ENCODE results near the gene SAV1.
"Not testable (repeated sequence)": the region's sequence is repeated elsewhere in the genome, so short reads cannot be mapped to it uniquely, and the experiment has no call there.

SAV1 gene

DNA sequence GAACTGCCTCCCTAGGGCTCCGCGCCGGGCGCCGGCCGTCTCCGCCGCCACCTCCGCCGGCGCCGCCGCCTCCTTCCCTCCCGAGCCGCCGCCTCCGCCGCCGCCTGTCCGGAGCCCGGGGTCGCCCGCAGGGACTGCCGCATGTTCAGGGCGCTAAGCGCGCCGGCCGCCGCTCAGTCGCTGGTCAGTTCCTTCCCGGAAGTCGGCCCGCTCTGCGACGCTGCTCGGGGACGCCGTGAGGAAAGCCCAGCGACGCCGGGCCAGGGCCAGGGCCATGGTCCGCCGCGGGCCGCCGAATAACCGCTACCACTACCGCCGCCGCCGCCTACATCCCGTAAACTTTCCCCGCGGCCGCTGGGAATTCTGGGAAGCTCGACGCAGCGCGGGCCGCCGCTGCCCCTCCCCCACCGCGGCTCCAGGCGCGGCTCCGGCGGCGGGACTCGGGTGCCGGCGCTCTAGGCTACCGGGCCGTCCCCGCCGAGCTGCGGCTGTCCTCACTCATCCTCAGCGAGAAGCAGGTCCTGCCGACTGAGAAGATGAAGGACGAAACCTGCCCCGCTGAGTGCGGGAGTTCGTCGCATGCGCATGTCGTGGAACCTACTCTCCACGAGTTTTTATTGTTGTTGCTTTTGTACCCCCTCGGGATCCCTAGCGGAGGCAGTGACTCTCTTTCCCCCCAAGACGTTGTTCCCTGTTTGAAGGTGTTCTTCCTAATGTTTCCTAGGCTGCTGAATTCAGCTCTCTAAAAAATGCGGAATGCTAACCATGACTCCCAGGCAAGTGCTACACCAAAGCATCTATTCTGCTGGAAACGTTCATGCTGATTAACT, at the start of gene SAV1:
SAV1 (minus strand) TSS at position 311 of the 830 bp plus-strand sequence. CDS start 339 bp downstream, outside the sequence.
- DNase-seq (peak; percentile 63), ATAC-seq (peak; percentile 70)

DNA sequence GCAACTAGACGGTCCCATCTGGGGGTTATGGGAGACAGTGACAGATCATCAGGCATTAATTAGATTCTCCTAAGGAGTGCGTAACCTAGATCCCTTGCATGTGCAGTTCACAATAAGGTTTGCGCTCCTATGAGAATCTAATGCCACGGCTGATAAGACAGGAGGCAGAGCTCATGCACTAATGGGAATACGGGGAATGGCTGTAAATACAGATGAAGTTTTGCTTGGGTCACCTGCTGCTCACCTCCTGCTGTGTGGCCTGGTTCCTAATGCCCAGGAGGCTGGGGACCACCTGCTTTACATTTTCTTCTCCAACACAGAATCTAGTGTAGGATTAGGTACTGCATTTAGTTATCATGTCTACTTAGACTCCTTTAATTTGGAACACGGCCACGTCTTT, 49.7 kb upstream of the SAV1 start:
- ATAC-seq (no peak), DNase-seq (no peak)

DNA sequence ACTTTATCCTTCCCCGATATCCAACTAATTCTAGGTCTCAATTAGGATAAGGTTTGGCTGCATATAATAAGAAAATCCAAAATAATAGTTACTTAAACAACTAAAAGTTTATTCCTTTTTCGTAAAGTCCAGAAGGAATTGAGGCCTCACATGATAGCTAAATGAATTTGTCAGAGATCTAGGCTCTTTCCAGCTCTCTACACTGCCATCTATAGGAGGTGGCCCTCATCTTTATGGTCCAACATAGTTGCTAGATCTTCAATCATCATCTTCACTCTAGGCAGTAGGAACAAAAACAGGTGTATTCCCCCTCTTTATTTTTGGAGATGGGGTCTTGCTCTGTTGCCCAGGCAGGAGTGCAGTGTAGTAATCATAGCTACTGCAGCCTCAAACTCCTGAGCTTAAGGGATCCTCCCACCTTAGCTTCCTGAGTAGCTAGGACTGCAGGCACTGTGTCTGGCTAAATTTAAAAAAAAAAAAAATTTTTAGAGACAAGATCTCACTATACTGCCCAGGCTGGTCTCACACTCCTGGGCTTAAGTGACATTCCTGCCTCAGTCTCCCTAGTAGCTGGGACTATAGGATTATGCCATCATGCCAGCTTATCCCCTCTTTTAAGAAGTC, 46.5 kb upstream of the SAV1 start:
- ATAC-seq (no peak), DNase-seq (no peak)

DNA sequence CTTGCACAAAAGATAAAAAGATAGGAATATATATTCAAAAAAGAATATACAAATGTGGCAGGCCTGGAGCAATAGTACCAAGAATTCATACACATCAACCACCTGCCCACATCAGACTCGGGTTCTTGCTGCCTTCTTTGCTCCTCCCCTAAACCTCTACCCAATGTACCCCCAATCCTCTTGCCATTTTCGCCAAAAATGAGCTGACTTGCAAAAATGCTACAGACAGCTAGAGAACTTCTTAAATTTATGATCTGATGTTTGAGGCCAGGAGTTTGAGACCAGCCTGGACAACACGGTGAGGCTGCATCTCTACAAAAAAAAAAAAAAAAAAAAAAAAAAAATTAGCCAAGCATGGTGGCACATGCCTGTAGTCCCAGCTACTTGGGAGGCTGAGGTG, 42.9 kb upstream of the SAV1 start:
- no peak for ATAC-seq

DNA sequence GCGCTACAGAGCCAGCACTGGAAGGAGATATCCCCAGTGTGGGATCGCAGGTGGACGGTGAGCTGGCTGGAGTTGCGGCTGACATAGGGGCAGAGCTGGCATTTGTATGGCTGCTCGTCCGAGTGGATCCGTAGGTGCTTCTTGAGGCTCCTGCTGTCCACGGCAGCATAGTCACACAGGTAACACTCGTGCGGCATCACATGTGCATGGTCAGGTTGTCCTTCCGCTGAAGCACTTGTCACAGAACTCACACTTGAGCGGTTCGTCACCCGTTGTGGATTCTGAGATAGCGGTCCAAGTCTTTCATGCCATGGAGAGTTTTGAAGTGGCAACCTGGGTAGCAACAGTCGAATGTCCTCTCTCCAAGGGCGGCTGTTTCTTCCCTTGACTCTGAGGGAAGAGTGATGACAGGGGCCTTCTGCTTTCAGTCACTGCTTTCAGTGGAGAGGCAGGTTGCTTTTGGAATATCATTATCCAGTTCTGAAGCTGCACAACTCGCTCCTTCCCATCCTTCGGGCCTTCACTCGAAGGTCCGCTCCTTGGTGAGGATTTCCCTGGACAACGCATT, 37.0 kb upstream of the SAV1 start:
- DNase-seq (no peak), ATAC-seq (no peak)

More for the DNA sequence above, 42.9 kb upstream of the SAV1 start:
- DNase-seq = no peak

DNA sequence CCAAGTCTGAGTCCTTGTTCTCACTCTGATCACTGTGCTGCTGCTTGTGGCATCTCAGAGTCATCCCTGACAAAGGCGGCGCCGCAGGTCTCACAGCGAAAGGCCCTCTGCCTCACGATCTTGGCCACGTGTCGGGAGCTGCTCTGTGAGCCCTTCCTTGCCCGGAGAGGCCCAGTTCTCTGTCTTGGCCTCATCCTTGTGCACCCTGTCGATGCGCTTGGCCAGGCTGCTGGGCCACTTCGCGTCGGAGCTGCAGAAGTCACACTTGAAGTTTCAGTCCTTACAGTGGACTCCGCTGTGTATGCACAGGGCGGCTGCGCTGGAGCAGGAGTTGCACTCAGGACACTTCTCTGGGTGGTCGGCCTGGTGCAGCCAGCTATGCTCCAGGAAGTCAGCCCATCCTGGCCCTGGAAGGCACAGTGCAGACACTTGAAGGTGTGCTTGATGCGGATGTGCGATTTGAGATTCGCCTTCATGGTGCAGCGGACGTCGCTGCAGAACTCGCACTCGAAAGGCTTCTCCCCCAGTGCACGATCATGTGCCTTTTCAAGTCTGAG, 36.4 kb upstream of the SAV1 start:
- DNase-seq = no peak
- ATAC-seq = no peak

DNA sequence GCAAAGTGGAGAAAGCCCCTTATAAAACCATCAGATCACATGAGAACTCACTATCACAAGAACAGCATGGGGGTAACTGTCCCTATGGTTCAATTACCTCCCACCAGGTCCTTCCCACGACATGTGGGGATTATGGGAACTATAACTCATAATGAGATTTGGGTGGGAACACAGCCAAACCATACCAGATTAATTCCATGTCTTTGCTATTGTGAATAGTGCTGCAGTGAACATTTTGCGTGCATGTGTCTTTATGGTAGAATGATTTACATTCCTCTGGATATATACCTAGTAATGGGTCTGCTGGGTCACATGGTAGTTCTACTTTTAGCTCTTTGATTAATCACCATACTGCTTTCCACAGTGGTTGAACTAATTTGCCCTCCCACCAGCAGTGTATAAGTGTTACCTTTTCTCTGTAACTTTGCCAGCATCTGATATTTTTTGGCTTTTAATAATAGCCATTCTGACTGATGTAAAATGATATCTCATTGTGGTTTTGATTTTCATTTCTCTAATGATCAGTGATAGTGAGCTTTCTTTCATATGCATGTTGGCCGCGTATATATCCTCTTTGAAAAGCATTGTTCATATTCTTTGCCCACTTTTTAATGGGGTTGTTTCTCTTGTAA, 29.7 kb upstream of the SAV1 start:
- no peak for DNase-seq
- ATAC-seq = no peak

DNA sequence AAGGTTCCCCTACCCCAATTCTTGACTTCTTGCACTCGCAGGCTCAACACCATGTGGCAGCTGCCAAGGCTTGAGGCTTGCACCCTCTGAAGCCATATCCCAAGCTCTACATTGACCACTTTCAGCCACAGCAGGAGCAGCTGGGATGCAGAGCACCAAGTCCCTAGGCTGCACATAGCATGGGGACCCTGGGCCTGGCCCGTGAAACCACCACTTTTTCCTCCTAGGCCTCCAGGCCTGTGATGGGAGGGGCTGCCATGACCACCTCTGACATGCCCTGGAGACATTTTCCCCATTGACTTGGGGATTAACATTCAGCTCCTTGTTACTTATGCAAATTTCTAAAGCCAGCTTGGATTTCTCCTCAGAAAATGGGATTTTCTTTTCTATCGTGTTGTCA, 26.2 kb upstream of the SAV1 start:
- not testable (repeated sequence) for ATAC-seq, DNase-seq

DNA sequence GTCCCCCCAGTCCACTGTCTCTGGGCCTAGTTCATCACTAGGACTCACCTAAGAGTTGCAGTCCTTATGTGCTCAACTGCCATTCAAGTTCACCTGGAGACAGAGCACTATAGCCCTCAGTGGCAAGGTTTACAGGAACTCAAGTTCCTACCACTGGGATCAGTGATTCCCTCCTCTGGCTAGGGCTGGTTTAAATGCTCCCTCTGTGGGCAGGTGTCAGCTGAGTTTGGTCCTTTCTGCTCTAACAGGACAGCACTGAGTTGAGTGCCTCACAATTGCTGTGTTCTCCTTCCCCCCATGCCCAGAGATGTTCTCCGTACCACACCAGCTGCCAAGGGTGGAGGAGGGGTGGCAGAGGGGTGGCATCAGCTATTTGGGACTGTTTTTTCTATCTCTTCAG, 20.8 kb upstream of the SAV1 start:
- no peak for ATAC-seq
- DNase-seq = no peak

DNA sequence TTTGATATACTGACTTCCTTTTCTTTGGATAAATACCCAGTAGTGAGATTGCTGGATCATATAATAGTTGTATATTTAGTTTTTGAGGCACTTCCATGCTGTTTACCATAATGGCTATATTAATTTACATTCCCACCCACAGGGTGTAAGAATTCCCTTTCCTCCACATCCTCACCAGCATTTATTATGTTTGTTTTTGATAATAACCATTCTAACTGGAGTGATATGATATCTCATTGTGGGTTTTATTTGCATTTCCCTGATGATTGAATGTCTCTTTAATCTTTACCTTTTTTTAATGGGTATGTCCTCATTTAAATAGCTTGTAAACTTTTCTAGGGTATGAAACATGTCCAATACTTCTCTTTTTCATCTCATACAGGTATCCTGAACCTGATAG, 11.6 kb upstream of the SAV1 start:
- ATAC-seq (no peak), DNase-seq (no peak)

DNA sequence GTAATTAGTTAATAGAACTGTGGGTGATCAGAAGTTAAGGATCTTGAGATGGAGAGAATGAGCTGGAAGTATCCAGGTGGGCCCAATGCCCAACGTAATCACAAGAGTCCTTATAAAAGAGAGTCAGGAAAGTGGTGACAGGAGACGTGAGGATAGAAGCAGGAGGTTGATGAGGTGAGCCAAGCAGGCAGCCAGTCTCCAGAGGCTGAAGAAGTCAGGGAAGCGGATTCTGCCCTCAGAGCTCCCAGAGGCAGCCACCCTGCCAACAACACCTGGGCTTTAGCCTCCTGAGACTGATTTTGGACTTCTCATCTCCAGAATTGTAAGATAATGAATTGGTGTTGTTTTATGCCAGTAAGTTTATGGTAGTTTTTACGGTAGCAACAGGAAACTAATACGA, 10.1 kb upstream of the SAV1 start:
- no peak for ATAC-seq
- DNase-seq = no peak

DNA sequence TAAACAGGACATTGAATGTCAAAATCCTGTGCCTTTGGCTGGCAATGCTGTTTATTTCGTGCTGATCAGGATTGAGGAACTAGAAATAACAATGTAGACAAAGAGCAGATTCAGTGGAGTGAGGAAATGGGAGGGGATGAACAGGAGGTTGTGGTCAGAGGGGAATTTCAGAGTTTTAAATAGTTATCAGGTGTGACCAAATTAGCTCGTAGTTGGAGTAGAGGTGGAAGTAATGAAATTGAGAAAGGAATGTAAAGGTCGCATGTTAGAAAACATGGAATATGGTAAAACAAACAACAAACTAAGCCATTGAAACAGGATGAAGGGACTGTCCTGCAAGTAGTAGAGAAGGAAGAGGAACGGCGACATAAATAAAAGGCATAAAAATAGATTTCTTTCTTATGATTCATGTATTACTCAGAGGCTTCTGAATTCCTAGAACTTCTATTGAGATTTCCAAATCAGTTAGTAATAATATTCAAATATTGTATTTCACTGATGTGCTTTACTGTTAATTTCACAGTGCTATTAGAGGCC, 9.5 kb upstream of the SAV1 start:
- no peak for DNase-seq

DNA sequence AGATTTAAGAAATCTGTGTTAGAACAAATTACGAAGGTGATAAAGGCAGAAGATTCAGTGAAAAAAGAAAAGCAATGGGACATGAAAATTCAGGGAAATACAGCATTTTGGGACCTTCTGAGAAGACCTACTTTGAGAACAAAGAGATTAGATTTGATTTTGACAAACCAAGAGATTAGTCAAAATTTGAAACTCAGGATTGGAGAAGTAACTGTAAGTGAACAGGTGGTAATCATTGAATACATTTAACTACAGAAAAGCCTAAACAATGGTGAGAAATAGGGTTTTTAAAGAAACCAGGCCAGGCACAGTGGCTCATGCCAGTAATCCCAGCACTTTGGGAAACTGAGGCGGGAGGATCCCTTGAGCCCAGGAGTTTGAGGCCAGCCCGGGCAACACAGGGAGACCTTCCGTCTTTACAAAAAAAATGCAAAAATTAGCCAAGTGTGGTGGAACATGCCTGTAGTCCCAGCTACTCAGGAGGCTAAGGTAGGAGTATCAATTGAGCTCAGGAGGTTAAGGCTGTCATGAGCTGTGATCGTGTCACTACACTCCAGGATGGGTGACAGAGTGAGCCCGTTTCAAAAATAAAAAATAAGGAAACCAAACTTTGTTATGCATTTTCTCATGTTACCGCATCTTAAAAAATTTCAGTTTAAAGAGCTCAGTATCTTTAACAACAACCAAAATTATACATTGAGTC, 8.9 kb upstream of the SAV1 start:
- peak; percentile 40 for ATAC-seq
- DNase-seq = no peak

More for the DNA sequence above, 9.5 kb upstream of the SAV1 start:
- peak; percentile 46 for ATAC-seq

DNA sequence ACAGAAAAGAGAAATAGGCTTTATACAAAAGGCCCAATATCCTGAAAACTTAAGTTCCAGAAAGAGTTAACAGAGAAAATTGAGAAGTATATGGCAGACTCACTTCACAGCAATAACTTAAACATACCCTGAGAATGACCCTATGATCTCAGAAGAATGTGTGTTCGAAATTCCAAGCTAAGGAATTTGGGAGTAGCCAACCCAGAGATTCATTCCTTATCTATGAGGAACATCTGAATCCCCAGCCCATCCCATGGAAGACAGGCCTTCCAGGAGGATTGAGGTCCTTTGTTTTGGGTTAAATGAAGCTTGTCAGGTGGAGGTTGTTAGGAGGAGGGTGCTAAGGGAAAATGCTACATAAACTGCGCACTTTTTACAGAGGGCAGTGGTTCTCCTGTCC, 7.5 kb upstream of the SAV1 start:
- DNase-seq (no peak), ATAC-seq (no peak)

DNA sequence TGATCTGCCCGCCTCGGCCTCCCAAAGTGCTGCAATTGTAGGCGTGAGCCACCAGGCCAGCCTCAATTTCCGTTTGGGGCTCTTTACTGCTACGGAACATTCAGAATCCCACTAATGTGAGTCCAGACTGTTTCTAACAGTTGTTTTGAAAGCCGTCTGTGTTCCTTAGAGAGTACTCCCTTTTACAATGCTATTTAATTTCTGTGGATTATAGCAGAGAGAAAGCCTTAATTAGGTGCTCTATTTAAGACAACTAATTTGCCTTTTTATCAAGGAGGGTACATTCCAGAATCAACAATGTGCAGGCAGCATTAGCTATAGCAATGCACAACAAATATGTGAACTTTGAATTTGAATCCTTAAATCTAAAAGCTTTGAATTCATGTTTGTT, 2.8 kb upstream of the SAV1 start:
- ATAC-seq = no peak

DNA sequence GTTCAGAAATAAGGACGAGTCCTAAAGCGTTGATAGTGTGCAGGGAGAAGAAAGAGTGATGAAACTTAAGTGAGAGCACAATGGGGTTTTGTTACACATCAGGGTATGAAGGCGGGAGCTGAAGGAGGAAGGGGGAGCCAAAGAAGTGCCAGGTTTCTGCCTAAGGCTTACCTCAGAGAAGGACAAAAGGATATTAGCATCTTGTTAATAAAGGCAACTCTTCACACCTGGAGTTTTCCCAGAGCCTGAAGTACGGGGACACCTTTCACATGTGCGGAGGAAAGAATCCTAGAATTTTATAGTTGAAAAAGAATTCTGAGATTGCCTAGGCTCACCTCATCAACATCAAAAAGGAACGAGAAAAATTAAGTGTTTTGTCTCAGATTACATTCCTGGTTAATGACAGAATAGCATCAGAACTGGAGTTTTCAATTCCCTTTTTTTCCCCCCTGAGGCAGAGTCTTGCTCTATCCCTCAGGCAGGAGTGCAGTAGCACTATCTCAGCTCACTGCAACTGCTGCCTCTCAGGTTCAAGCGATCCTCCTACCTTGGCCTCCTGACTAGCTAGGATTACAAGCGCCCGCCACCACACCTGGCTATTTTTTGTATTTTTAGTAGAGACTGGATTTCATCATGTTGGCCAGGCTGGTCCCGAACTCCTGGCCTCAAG, 2.2 kb upstream of the SAV1 start:
- no peak for ATAC-seq
- no peak for DNase-seq

More for the DNA sequence above, 2.8 kb upstream of the SAV1 start:
- DNase-seq = no peak

DNA sequence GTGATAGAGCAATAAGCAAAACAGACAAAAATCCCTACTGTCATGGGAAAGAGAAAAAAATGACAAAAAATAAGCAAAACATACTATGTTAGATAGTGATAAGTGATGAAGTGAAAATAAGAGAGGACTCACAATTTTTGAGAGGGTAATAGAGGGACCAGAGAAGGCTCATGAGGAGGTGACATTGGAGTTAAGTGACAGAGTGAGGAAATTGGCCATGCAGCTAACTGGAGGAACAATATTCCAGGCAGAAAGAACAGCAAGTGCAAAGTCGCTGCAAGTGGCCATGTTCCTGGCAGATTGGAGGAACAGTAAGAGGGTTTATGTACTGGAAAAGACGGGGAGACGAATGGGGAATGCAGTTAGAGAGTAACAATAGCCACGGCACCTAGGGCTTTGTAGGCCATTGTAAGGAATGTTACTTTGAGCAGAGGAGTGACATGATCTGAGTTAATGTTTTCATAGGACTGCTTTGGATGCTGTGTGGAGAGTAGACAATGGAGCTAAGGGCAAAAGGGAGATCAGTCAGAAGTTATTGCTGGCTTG, 1.4 kb upstream of the SAV1 start:
- no peak for ATAC-seq

DNA sequence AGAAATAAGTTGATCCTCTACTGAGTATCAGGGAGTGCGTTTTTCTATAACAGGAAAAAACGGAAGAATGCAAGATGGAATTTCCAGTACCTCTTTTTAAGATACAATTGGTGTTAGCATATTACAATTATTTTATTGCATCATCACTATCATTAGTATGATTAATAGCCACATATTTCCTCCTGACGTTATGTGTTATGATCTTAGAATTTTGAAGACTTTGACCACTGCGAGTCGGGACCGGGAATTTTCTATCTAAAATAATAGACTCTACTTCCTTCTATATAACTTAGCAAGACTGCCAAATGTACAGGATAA, 679 bp upstream of the SAV1 start:
- ATAC-seq = no peak
- no peak for DNase-seq

More for the DNA sequence above, 1.4 kb upstream of the SAV1 start:
- no peak for DNase-seq

DNA sequence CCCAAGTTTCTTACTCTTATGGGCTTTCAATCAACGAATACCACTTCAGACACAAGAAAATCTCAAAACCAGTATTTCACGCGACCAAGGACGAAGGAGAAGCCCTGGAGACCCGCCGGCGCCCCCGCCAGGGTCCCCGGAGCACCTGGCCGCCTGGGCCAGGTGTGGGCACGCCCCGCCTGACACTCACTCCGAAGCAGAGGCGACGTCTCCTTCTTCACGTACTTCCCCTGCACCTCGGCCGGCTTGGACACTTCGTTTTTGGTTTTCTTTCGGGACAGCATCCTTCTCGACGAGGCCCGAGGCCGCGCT, 466 bp downstream of the SAV1 start:
- no peak for ATAC-seq
- DNase-seq = no peak

DNA sequence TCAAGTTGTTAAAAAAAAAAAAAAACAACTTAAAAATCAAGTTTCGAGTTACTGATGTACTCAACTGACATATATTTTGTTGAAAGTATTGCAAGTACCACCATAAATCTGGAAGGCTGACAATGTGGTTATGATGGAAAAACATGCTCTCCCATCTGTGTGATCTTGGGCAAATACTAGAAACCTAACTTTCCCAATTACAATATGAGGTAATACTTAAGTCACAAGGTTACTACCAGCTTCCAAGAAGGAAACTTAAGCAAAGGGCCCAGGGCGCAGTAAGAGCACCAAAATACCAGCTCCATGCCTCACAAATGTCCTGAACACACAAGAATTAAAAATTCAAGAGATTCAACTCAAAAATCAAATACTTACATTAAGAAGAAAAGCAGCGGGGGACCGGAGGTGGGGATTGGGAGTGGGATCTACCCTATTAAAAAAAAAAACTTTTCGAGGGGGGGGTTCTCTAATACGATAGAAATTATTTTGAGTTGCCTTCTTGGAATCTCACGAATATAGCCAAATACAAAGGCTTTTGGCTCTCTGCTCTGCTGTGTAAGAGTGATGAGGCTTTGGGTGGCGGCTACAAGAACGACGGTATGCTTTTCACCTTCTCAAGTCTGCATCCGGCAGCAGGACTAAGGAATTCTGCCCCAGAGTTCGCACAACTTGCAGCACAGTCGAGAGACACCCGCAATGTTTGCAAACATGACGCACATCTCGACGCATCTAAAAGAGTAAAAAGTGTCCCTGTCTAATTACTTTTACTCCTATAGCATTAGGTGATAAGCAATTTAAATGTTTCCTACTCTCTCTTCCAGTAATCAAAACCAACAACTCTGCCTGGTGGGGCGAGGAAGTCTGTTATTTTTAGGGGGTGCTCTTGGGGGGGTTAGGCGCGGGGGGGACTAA, 1.1 kb downstream of the SAV1 start:
- no peak for ATAC-seq

More for the DNA sequence above, 1.1 kb downstream of the SAV1 start:
- DNase-seq = peak; percentile 16
